ENCODE measurements around the gene UPK3A. TPM values are rescaled to one million over a fixed set of nuclear protein-coding genes. Genes with fewer than 3 reads are reported as not detected.

The UPK3A gene
- total RNA-seq, 1 donor from 2014 or later = not detected

GRCh38 chr22:45242778-45243191 is 42.0 kb upstream of the UPK3A start:
- peaks cover 2% of the 10 kb centered on the region for H3K36me3 Mint-ChIP-seq (ENCODE audit: low read depth, unreplicated experiment)
- H3K27ac Mint-ChIP-seq (ENCODE audit: unreplicated experiment) = no peak overlapping the region
- no peak for FAIRE-seq

GRCh38 chr22:45244916-45245315 is 39.8 kb upstream of the UPK3A start:
- Histone ChIP-seq H3K27me3 (ENCODE audit: insufficient read depth, low read length) (no peaks in the 10 kb centered on the region), H3K79me2 (ENCODE audit: insufficient read depth, low read length) (peaks cover 5% of the 10 kb centered on the region), H3K4me3 (ENCODE audit: insufficient read depth, low read depth, low read length) (no peak overlapping the region), H3K4me2 (ENCODE audit: low read length) (no peak overlapping the region), H2AFZ (ENCODE audit: low read depth, low read length) (no peak overlapping the region), H3K9me3 (ENCODE audit: insufficient read depth, low read depth, low read length) (no peaks in the 10 kb centered on the region), H4K20me1 (ENCODE audit: insufficient read depth, low read length) (peaks cover 2% of the 10 kb centered on the region), H3K36me3 (ENCODE audit: insufficient read depth, low read length) (no peaks in the 10 kb centered on the region), H3K9ac (ENCODE audit: low read length) (no peak overlapping the region), H3K4me1 (ENCODE audit: insufficient read depth, low read length) (peaks cover 16% of the 10 kb centered on the region), H3K27ac (ENCODE audit: low read depth, low read length) (no peak overlapping the region)
- Mint-ChIP-seq H3K9me3 (ENCODE audit: unreplicated experiment) (no peaks in the 10 kb centered on the region), H3K4me1 (ENCODE audit: low read depth, unreplicated experiment) (peaks cover 13% of the 10 kb centered on the region), H3K27me3 (ENCODE audit: low read depth, unreplicated experiment) (no peaks in the 10 kb centered on the region), H3K36me3 (ENCODE audit: low read depth, unreplicated experiment) (no peaks in the 10 kb centered on the region), H3K27ac (ENCODE audit: unreplicated experiment) (peak overlapping the region; percentile 99), H3K4me3 (ENCODE audit: unreplicated experiment) (no peak overlapping the region)
- DNase-seq (ENCODE audit: low read depth) = no peak
- no peak for FAIRE-seq
- no peak for TF ChIP-seq EZH2 (IDR thresholded peaks at IDR 0.05; ENCODE audit: insufficient read depth, low read length)
- no peak for TF ChIP-seq CTCF (IDR thresholded peaks at IDR 0.05; ENCODE audit: insufficient read depth, low read depth, low read length)

More at GRCh38 chr22:45242778-45243191, 42.0 kb upstream of the UPK3A start:
- H3K9ac ChIP-seq (ENCODE audit: low read length) = no peak overlapping the region
- Mint-ChIP-seq H3K9me3 (ENCODE audit: unreplicated experiment) (no peaks in the 10 kb centered on the region), H3K4me3 (ENCODE audit: unreplicated experiment) (peak overlapping the region; percentile 34), H3K27me3 (ENCODE audit: low read depth, unreplicated experiment) (no peaks in the 10 kb centered on the region), H3K4me1 (ENCODE audit: low read depth, unreplicated experiment) (peaks cover 18% of the 10 kb centered on the region)
- H3K27ac ChIP-seq (ENCODE audit: low read depth, low read length) = no peak overlapping the region
- H3K4me3 ChIP-seq (ENCODE audit: insufficient read depth, low read depth, low read length) = no peak overlapping the region
- no peak for DNase-seq (ENCODE audit: low read depth)
- no peaks in the 10 kb centered on the region for H3K27me3 ChIP-seq (ENCODE audit: insufficient read depth, low read length)
- TF ChIP-seq CTCF (IDR thresholded peaks at IDR 0.05; ENCODE audit: insufficient read depth, low read depth, low read length) (no peak), EZH2 (IDR thresholded peaks at IDR 0.05; ENCODE audit: insufficient read depth, low read length) (no peak)
- no peaks in the 10 kb centered on the region for H3K9me3 ChIP-seq (ENCODE audit: insufficient read depth, low read depth, low read length)
- no peak overlapping the region for H2AFZ ChIP-seq (ENCODE audit: low read depth, low read length)
- no peaks in the 10 kb centered on the region for H3K36me3 ChIP-seq (ENCODE audit: insufficient read depth, low read length)
- peaks cover 22% of the 10 kb centered on the region for H4K20me1 ChIP-seq (ENCODE audit: insufficient read depth, low read length)
- H3K4me1 ChIP-seq (ENCODE audit: insufficient read depth, low read length) = peaks cover 23% of the 10 kb centered on the region
- H3K79me2 ChIP-seq (ENCODE audit: insufficient read depth, low read length) = peaks cover 13% of the 10 kb centered on the region
- no peak overlapping the region for H3K4me2 ChIP-seq (ENCODE audit: low read length)
